Epithelial cell of proximal tubule (primary cell): ENCODE data around the gene DENND2A. TPM values are rescaled to one million over a fixed set of nuclear protein-coding genes. Genes with fewer than 3 reads are reported as not detected.

ENCODE experiments used
- DNase-seq: peaks from one replicate; pipeline ENCODE4 v3.0.0-alpha.2; 2011; ENCODE audit warnings: low read depth
- H3K4me3 ChIP-seq: 2 replicates; pipeline ENCODE4 v1.5.1; 2011; ENCODE audit warnings: low read depth, mild to moderate bottlenecking, low read length
- CTCF ChIP-seq: conservative IDR thresholded peaks from 2 replicates; pipeline ENCODE4 v1.5.1; 2012; ENCODE audit warnings: low read depth, mild to moderate bottlenecking, low read length
- total RNA-seq: library from RNA; depleted of rRNA; stranded (reverse); fragments of >200 nt; gene quantifications from 2 replicates; pipeline ENCODE4 v1.2.3, GENCODE V29; 2015

The DENND2A gene
- total RNA-seq, 1 donor from 2014 or later: 27.6 TPM

GRCh38 chr7:140684066-140684950 lies 43.7 kb upstream of the DENND2A start:
- no peak overlapping the region for H3K4me3 ChIP-seq
- no peak for TF ChIP-seq CTCF
- DNase-seq: no peak

- DNase-seq: no peak
- TF ChIP-seq CTCF: no peak
Observed at GRCh38 chr7:140683657-140684056, 43.0 kb upstream of the DENND2A start.

GRCh38 chr7:140681766-140682165 lies 41.2 kb upstream of the DENND2A start:
- DNase-seq: no peak
- H3K4me3 ChIP-seq: no peak overlapping the region
- no peak for TF ChIP-seq CTCF

More at GRCh38 chr7:140683657-140684056, 43.0 kb upstream of the DENND2A start:
- H3K4me3 ChIP-seq: no peak overlapping the region

GRCh38 chr7:140680886-140681285 lies 40.3 kb upstream of the DENND2A start:
- no peak for DNase-seq
- H3K4me3 ChIP-seq: no peak overlapping the region
- no peak for TF ChIP-seq CTCF

GRCh38 chr7:140679186-140679585 lies 38.6 kb upstream of the DENND2A start:
- DNase-seq: no peak
- no peak for TF ChIP-seq CTCF
- H3K4me3 ChIP-seq: no peak overlapping the region

GRCh38 chr7:140678816-140679130 lies 38.2 kb upstream of the DENND2A start:
- TF ChIP-seq CTCF: no peak
- DNase-seq: no peak

More at GRCh38 chr7:140678816-140679130, 38.2 kb upstream of the DENND2A start:
- H3K4me3 ChIP-seq: no peak overlapping the region
